HG02588 (cell line): ENCODE measurements around the gene MAML1.
"Not testable (repeated sequence)": the region's sequence is repeated elsewhere in the genome, so short reads cannot be mapped to it uniquely, and the experiment has no call there.

Experiments
- ATAC-seq: cut with Tn5 transposase; IDR thresholded peaks from one replicate; pipeline ENCODE4 v1.9.1; 2021; ENCODE audit warnings: mild to moderate bottlenecking, moderate library complexity; ENCODE audit not compliant: unreplicated experiment

MAML1 gene

DNA sequence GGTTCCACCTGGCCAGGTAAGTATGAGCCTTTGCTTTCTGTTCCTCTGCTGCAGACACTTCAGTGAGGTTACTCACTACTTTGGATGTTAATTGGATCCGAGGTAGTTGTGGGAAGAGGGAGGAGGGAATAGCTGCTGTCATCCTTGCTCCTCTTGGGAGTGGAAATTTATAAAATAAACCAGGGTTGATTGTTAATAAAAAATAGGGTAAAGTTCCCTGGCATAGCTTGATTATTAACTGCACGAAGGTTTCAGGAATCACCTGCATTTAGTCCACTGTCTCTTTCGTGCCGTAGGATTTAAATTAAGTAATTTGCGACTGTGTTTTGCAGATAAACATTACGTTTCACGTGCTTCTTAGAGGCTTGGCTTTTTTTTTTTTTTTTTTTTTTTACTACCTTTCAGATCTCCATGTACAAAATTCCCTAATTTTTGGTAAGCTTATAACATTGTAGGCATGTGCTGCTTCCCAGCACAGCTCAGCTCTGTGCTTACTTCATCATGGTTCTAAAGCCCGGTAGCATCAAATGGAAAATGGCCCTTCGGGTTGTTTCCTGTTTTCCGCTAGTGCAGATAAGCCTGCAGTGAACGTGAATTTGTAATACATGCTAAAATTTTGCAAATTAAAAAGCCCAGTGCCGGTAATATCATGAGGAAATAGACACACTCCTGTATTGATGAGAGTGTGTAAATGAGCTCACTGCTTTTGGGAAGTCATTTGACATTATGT is 34.3 kb downstream of the MAML1 start:
- no peak for ATAC-seq

DNA sequence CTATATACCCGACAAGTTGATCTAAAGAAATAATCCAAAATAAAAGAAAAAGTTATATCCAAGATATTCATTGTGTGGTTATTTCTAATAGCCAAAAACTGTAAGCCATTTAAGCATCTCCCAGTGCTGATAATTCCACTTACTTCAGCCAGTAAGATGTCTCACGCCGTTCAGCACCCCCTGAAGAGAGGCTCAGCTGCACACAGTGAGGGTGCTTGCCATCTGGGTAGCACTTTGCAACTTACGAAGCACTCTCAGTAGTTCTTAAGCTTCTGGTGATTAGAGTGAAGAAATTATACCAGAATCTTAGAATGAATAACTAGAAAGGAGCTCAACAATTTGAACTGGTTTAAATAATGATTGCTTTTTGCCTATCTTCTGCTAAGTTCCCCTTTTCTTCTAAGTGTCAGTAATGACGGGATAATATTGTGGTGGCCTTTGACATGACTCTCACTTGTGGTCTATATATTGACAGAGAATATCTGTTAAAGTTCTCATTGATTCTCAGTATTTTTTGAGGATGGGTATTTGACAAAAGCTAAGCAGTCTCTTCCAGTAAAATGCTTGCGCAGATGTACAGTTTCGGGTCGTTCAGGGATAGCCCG is 35.0 kb downstream of the MAML1 start:
- no peak for ATAC-seq

- no peak for ATAC-seq
Observed at GRCh38 chr5:179768326-179769085, 35.9 kb downstream of the MAML1 start.

DNA sequence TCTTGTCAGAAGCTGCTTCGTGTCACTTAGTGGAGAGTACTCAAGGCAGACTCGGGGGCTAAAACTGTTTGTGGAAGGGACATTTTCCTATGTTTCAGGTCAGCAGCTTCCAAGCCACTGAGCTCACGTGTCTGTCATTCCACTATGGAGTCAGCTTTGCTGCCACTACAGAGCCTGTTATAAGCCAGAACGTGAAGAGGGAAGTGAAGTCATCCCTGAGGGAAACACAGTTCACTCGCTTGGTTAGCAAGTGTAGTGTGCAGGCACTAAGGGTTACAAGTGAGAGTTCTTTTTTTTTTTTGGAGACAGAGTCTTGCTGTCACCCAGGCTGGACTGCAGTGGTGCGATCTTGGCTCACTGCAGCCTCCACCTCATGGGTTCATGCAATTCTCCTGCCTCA is 36.6 kb downstream of the MAML1 start:
- ATAC-seq, result no peak

DNA sequence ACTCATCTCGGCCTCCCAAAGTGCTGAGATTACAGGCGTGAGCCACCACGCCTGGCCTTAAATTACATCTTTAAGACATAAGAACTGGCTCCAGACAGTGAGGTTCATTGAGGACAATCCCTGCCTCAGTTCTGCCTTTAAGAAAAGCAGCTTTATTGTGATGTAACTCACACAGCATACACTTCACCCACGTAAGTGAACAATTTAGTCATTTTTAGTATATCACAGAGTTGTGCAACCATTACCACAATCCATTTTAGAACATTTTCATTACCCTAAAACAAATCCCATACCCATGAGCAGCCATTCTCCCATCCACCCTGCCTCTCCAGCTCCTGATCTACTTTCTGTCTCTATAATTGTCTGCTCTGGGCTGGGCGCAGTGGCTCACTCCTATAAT is 37.2 kb downstream of the MAML1 start:
- no peak for ATAC-seq

DNA sequence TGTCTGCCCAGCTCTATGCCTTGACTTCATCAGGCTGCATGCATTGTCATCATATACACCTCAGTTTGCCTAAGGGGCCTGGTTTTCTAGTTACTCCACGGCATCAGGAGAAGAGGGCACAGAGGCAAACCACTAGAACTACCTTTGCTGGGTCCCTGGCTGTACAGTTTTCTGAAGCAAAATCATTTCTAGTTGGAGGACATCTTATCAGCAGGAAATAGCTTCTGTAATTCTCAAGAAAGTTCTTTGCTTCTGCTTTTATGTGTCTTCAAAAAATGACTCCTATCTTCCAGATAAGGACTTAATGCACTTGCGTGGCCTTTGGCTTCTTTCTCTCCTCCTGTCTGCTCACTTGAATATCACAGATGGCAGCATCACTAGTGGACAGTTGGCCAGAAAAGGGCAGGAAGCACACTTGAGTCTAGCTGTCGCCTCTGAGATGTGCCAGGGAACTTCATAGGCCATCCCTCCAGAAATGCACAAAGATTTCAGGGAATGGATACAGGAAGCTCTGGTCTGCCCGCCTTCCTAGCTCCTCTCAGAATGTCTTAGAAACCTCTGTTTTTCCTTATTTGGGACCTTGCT is 38.8 kb downstream of the MAML1 start:
- ATAC-seq, result no peak

- ATAC-seq, result no peak
Observed at GRCh38 chr5:179772351-179772750, 39.7 kb downstream of the MAML1 start.

DNA sequence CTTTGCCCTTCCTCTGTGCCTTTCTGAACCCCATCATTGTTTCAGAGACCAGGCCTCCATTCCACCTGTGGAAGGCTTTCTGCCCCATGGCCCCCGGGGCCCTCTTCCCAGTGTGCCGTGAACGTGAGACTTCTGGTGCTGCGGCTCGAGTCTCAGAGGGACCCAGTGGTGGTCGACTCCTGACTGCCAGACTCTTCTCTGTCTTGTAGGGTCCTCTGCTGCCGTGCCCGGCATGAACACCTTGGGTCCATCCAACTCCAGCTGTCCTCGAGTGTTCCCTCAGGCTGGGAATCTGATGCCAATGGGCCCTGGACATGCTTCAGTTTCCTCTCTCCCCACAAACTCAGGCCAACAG is 41.0 kb downstream of the MAML1 start:
- no peak for ATAC-seq

- no peak for ATAC-seq
Observed at GRCh38 chr5:179774442-179774841, 41.8 kb downstream of the MAML1 start.

DNA sequence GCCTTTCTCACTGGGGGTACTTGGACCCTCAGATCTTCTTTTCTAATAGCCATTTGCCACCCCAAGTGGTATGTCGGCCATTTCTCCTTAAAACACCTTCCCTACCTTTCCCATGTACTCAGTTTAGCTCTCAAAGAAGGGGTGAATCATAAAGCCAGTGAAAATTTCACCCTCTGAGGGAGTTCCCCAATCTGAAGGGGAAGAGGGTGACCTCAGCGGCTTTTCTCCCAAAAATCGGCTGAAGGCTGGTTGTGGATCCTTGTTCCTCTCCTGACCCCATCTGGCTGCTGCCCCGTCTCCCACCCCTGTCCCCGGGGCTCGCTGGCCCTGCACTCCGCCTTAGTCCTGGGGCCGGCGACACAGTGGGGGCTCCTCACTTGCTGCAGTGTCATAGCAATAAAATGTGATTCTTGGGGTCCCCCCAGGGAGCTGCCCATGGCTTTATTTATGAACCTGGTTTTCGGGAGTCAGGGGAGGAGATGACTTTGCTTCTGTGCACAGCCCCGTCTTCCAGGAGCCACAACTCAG is 43.9 kb downstream of the MAML1 start:
- ATAC-seq, result no peak

GRCh38 chr5:179777456-179777855 is 44.8 kb downstream of the MAML1 start:
- ATAC-seq, result no peak

GRCh38 chr5:179777909-179778308 is 45.3 kb downstream of the MAML1 start:
- no peak for ATAC-seq

- no peak for ATAC-seq
Observed at GRCh38 chr5:179778591-179778990, 46.0 kb downstream of the MAML1 start.

DNA sequence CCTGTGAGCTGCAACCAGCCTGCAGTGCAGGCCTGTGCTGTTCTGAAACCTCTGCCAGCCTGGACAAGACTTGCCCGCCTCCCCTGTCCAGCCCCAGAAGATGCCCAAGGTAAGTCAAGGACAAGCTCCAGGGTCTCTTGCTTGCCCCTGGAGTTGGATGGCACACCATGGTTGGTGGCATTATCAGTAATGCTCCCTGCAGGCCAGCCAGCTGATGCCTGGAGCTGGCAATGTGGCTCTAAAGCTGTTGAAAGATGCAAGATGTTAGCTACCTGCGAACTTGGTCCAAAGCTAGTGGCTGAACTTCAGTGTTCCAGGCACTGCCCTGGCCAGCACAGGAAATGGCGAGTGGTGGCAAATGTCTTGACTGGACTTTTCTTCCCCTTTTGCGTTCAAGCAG is 47.2 kb downstream of the MAML1 start:
- ATAC-seq, result no peak

DNA sequence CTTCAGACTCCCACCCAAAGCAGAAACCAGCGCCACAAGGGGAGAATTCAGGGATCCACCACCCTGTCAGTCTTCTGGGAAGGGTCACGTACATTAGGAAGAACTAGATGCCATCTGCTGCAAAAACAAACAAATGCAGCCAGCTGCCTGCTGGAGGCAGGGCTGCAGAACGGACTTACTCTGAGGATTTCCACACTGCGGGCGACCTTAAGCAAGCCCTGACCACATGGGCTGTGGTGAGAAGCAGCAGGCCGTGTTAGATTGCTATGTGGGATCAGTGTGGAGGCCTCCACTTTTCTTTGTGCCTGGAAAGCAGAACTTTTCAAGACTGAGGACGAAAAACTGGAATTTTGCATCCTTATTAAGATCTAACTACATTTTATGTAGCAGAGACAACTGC is 47.7 kb downstream of the MAML1 start:
- no peak for ATAC-seq

GRCh38 chr5:179781846-179782245 is 49.2 kb downstream of the MAML1 start:
- no peak for ATAC-seq

GRCh38 chr5:179783128-179783527 is 50.5 kb downstream of the MAML1 start:
- no peak for ATAC-seq

GRCh38 chr5:179786861-179787260 is 54.2 kb downstream of the MAML1 start:
- no peak for ATAC-seq

GRCh38 chr5:179788193-179788854 is 55.7 kb downstream of the MAML1 start:
- ATAC-seq, result no peak

GRCh38 chr5:179789278-179789677 is 56.7 kb downstream of the MAML1 start:
- ATAC-seq, result not testable (repeated sequence)
